G401 (cell line): ENCODE results near the gene TVP23A. TPM values are rescaled to one million over a fixed set of nuclear protein-coding genes. Genes with fewer than 3 reads are reported as not detected.
"Not testable (repeated sequence)": the region's sequence is repeated elsewhere in the genome, so short reads cannot be mapped to it uniquely, and the experiment has no call there.

Experiments
- DNase-seq: peaks from one replicate; pipeline ENCODE4 v3.0.0-alpha.2; 2015; ENCODE audit warnings: low spot score
- in situ Hi-C: cut with HindIII; loops from 2 replicates; pipeline ENCODE4 v1.10.0; 2016; ENCODE audit warnings: low sequenced_read_pairs, mixed read lengths
- total RNA-seq: library from RNA; depleted of rRNA; stranded (reverse); fragments of >200 nt; shearing (Covaris generic); gene quantifications from 2 replicates; pipeline ENCODE4 v1.2.3, GENCODE V29; 2014

Gene TVP23A
- total RNA-seq, 1 experiment from 2014 or later = not detected

GRCh38 chr16:10809706-10810105, 8.9 kb downstream of the TVP23A start:
- in situ Hi-C loops = no loop called here
- DNase-seq = no peak

GRCh38 chr16:10808850-10809249, 9.7 kb downstream of the TVP23A start:
- no peak for DNase-seq
- in situ Hi-C loops = no loop called here

GRCh38 chr16:10808218-10808617, 10.4 kb downstream of the TVP23A start:
- in situ Hi-C loops = no loop called here
- DNase-seq = no peak

- in situ Hi-C loops = no loop called here
- no peak for DNase-seq
Observed at GRCh38 chr16:10806698-10807097, 11.9 kb downstream of the TVP23A start.

GRCh38 chr16:10805334-10805733, 13.3 kb downstream of the TVP23A start:
- in situ Hi-C loops = no loop called here

GRCh38 chr16:10799736-10800135, 18.9 kb downstream of the TVP23A start:
- in situ Hi-C loops = no loop called here
- no peak for DNase-seq

More at GRCh38 chr16:10805334-10805733, 13.3 kb downstream of the TVP23A start:
- no peak for DNase-seq

GRCh38 chr16:10791048-10791447, 27.5 kb downstream of the TVP23A start:
- DNase-seq = no peak
- in situ Hi-C loops = no loop called here

GRCh38 chr16:10788630-10789029, 30.0 kb downstream of the TVP23A start:
- in situ Hi-C loops, DNase-seq: not testable (repeated sequence)

- peak; percentile 4 for DNase-seq
- in situ Hi-C loops = no loop called here
Observed at GRCh38 chr16:10787304-10787703, 31.3 kb downstream of the TVP23A start.

GRCh38 chr16:10782628-10783027, 36.0 kb downstream of the TVP23A start:
- no peak for DNase-seq
- in situ Hi-C loops = no loop called here

- DNase-seq = no peak
- in situ Hi-C loops = no loop called here
Observed at GRCh38 chr16:10780628-10781027, 38.0 kb downstream of the TVP23A start.

GRCh38 chr16:10779908-10780307, 38.7 kb downstream of the TVP23A start:
- in situ Hi-C loops = not testable (repeated sequence)

GRCh38 chr16:10777356-10777755, 41.2 kb downstream of the TVP23A start:
- in situ Hi-C loops = no loop called here
- no peak for DNase-seq

More at GRCh38 chr16:10779908-10780307, 38.7 kb downstream of the TVP23A start:
- not testable (repeated sequence) for DNase-seq

GRCh38 chr16:10776923-10777322, 41.7 kb downstream of the TVP23A start:
- in situ Hi-C loops = not testable (repeated sequence)

GRCh38 chr16:10776280-10776679, 42.3 kb downstream of the TVP23A start:
- no peak for DNase-seq
- in situ Hi-C loops = no loop called here

More at GRCh38 chr16:10776923-10777322, 41.7 kb downstream of the TVP23A start:
- not testable (repeated sequence) for DNase-seq

- in situ Hi-C loops = no loop called here
- DNase-seq = no peak
Observed at GRCh38 chr16:10770907-10771306, 47.7 kb downstream of the TVP23A start.

GRCh38 chr16:10769381-10769780, 49.2 kb downstream of the TVP23A start:
- DNase-seq = no peak
- in situ Hi-C loops = no loop called here

- no peak for DNase-seq
- in situ Hi-C loops = no loop called here
Observed at GRCh38 chr16:10767127-10767526, 51.5 kb downstream of the TVP23A start.

- DNase-seq = no peak
- in situ Hi-C loops = no loop called here
Observed at GRCh38 chr16:10765772-10766171, 52.8 kb downstream of the TVP23A start.

GRCh38 chr16:10763456-10763855, 55.1 kb downstream of the TVP23A start:
- no peak for DNase-seq
- in situ Hi-C loops = no loop called here

- DNase-seq = no peak
- in situ Hi-C loops = no loop called here
Observed at GRCh38 chr16:10762336-10763016, 56.1 kb downstream of the TVP23A start.
